Loucy (cell line): ENCODE results near the gene NIT2.
A peak's percentile ranks its signal among the peaks of the same experiment; 100 is the strongest.

Source experiments
- H2AFZ ChIP-seq: fragments of 200-600 bp; sonication (generic); 2 replicates; pipeline ENCODE4 v1.6.0; 2016; ENCODE audit warnings: antibody characterized with exemption, mild to moderate bottlenecking, low read length, moderate library complexity
- H3F3A ChIP-seq: fragments of 200-600 bp; 2 replicates; pipeline ENCODE4 v1.6.0; 2016; ENCODE audit warnings: antibody characterized with exemption, low read depth, mild to moderate bottlenecking
- H3K27me3 ChIP-seq: fragments of 200-600 bp; sonication (generic); 2 replicates; pipeline ENCODE4 v1.6.1; 2014; ENCODE audit warnings: low read length, mild to moderate bottlenecking; ENCODE audit not compliant: insufficient read depth, poor library complexity, severe bottlenecking
- H3K36me3 ChIP-seq: fragments of 200-600 bp; sonication (generic); 2 replicates; pipeline ENCODE4 v1.6.1; 2016; ENCODE audit warnings: low read length; ENCODE audit not compliant: insufficient read depth
- H3K4me1 ChIP-seq: fragments of 200-600 bp; sonication (generic); 2 replicates; pipeline ENCODE4 v1.5.1; 2014; ENCODE audit warnings: low read length, mild to moderate bottlenecking; ENCODE audit not compliant: insufficient read depth, poor library complexity, severe bottlenecking
- H3K4me2 ChIP-seq: fragments of 200-600 bp; sonication (generic); 2 replicates; pipeline ENCODE4 v1.6.0; 2014; ENCODE audit warnings: antibody characterized with exemption, low read length, low read depth, mild to moderate bottlenecking; ENCODE audit not compliant: poor library complexity, severe bottlenecking
- H3K4me3 ChIP-seq: fragments of 200-600 bp; sonication (generic); 2 replicates; pipeline ENCODE4 v1.5.1; 2014; ENCODE audit warnings: low read length, mild to moderate bottlenecking, mixed read lengths; ENCODE audit not compliant: poor library complexity, severe bottlenecking
- H3K79me2 ChIP-seq: fragments of 200-600 bp; sonication (generic); 2 replicates; pipeline ENCODE4 v1.6.1; 2014; ENCODE audit warnings: low read length; ENCODE audit not compliant: insufficient read depth
- H3K9ac ChIP-seq: fragments of 200-600 bp; sonication (generic); 2 replicates; pipeline ENCODE4 v1.6.0; 2014; ENCODE audit warnings: mild to moderate bottlenecking, low read depth, low read length, moderate library complexity; ENCODE audit not compliant: poor library complexity, severe bottlenecking
- H3K9me2 ChIP-seq: fragments of 200-600 bp; sonication (generic); replicated peaks from 2 replicates; pipeline ENCODE4 v1.6.1; 2016; ENCODE audit warnings: low read depth, low read length, mixed read lengths
- H3K9me3 ChIP-seq: fragments of 200-600 bp; sonication (generic); 2 replicates; pipeline ENCODE4 v1.6.1; 2014; ENCODE audit warnings: mild to moderate bottlenecking, antibody characterized with exemption, low read length, low read depth; ENCODE audit not compliant: insufficient read depth
- H4K20me1 ChIP-seq: fragments of 200-600 bp; sonication (generic); 2 replicates; pipeline ENCODE4 v1.6.0; 2014; ENCODE audit warnings: antibody characterized with exemption, low read length, mild to moderate bottlenecking; ENCODE audit not compliant: insufficient read depth, poor library complexity, severe bottlenecking
- CTCF ChIP-seq: fragments of 200-600 bp; sonication (generic); conservative IDR thresholded peaks from 2 replicates; pipeline ENCODE4 v1.5.1; 2014; ENCODE audit warnings: mild to moderate bottlenecking, antibody characterized with exemption, low read length
- EZH2phosphoT487 ChIP-seq: fragments of 200-600 bp; IDR thresholded peaks from 2 replicates; pipeline ENCODE4 v1.6.1; 2018; ENCODE audit warnings: antibody characterized with exemption, mild to moderate bottlenecking, moderate library complexity, borderline replicate concordance

Gene NIT2

GRCh38 chr3:100352296-100353231, 18.0 kb downstream of the NIT2 start:
- Histone ChIP-seq H3K4me2 (peak overlapping the region; percentile 19), H3K4me3 (no peak overlapping the region), H3K27me3 (no peaks in the 10 kb centered on the region), H3F3A (no peaks in the 10 kb centered on the region), H3K9me3 (peaks cover 2% of the 10 kb centered on the region; the same call in 1 of the 2 replicates), H4K20me1 (no peaks in the 10 kb centered on the region), H2AFZ (no peak overlapping the region), H3K9me2 (no peaks in the 10 kb centered on the region), H3K36me3 (peaks cover 49% of the 10 kb centered on the region), H3K9ac (no peak overlapping the region), H3K4me1 (peaks cover 13% of the 10 kb centered on the region), H3K79me2 (no peaks in the 10 kb centered on the region)
- TF ChIP-seq CTCF (no peak), EZH2phosphoT487 (no peak)

- no peaks in the 10 kb centered on the region for H3F3A ChIP-seq
- H3K79me2 ChIP-seq: no peaks in the 10 kb centered on the region
- no peak overlapping the region for H3K4me2 ChIP-seq
- peaks cover 2% of the 10 kb centered on the region; the same call in 1 of the 2 replicates for H3K9me3 ChIP-seq
- peaks cover 34% of the 10 kb centered on the region for H3K36me3 ChIP-seq
- no peak overlapping the region for H3K4me3 ChIP-seq
- H4K20me1 ChIP-seq: no peaks in the 10 kb centered on the region
- no peak overlapping the region for H2AFZ ChIP-seq
- TF ChIP-seq CTCF (no peak), EZH2phosphoT487 (no peak)
- no peaks in the 10 kb centered on the region for H3K9me2 ChIP-seq
- H3K9ac ChIP-seq: no peak overlapping the region
- peaks cover 13% of the 10 kb centered on the region for H3K4me1 ChIP-seq
- no peaks in the 10 kb centered on the region for H3K27me3 ChIP-seq
These were observed 20.3 kb downstream of the NIT2 start for GRCh38 chr3:100354850-100355249.

- H3K4me2 ChIP-seq: no peak overlapping the region
- no peak overlapping the region for H3K4me3 ChIP-seq
- peaks cover 5% of the 10 kb centered on the region; the same call in 1 of the 2 replicates for H3K9me3 ChIP-seq
- H4K20me1 ChIP-seq: no peaks in the 10 kb centered on the region
- no peaks in the 10 kb centered on the region for H3K27me3 ChIP-seq
- no peaks in the 10 kb centered on the region for H3F3A ChIP-seq
- H2AFZ ChIP-seq: no peak overlapping the region
- no peaks in the 10 kb centered on the region for H3K4me1 ChIP-seq
- peaks cover 30% of the 10 kb centered on the region for H3K36me3 ChIP-seq
- no peak for TF ChIP-seq CTCF
- TF ChIP-seq EZH2phosphoT487: no peak
- no peaks in the 10 kb centered on the region for H3K79me2 ChIP-seq
- no peak overlapping the region for H3K9ac ChIP-seq
- no peaks in the 10 kb centered on the region for H3K9me2 ChIP-seq
These were observed 23.9 kb downstream of the NIT2 start for GRCh38 chr3:100358413-100358812.
